GM19438 (cell line): Measurements from ENCODE around the gene HPS1.
"Not testable (repeated sequence)": the region's sequence is repeated elsewhere in the genome, so short reads cannot be mapped to it uniquely, and the experiment has no call there.

Source experiments
- ATAC-seq: cut with Tn5 transposase; IDR thresholded peaks from one replicate; pipeline ENCODE4 v1.9.1; 2021; ENCODE audit warnings: low read depth; ENCODE audit not compliant: unreplicated experiment

HPS1 gene

GRCh38 chr10:98397089-98397600 lies 49.6 kb downstream of the HPS1 start:
- no peak for ATAC-seq

DNA sequence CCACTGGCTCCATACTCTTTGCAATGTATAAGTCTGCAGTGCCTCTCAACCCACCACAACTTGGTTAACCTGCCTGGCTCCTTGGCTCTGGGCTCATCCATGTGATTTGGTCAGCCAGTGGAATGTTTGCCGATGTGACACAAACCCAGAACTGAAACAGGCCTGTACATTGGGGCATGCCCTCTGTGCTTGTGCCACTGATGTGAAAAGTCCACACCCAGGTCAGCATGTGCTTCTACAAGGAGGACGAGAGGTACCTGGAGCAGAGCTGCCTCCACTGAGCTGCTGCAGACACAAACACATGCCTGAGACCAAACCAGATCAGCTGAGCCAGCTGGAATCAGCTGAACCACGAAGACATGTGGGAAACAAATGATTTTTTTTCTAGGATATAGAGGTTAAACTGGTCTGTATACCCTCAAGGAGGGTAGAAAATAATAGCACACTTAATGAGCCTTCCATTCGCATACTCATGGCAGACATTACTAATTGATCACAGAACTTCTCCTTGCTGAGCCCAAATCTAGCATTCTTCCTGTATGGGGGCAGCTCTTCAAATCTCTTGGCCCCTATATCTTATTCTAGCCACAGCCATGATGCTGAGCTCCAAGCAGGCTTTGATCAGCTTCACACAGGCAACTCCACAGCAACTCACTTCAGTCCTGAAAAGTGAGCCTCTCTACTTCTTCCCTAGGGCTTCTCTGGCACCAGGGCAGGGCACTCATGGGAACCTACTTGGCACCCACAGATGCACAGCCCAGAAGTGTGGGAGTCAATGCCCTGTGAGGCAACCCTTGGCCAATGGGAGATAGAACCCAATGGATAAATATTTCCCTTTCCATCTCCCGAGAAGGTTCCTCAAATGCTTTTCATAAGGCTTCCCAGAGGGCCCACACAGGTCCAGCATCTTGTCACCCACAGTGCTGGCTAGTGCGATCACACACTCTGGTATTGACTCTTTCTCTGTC lies 50.4 kb downstream of the HPS1 start:
- ATAC-seq: no peak

GRCh38 chr10:98394851-98395440 lies 51.8 kb downstream of the HPS1 start:
- no peak for ATAC-seq

DNA sequence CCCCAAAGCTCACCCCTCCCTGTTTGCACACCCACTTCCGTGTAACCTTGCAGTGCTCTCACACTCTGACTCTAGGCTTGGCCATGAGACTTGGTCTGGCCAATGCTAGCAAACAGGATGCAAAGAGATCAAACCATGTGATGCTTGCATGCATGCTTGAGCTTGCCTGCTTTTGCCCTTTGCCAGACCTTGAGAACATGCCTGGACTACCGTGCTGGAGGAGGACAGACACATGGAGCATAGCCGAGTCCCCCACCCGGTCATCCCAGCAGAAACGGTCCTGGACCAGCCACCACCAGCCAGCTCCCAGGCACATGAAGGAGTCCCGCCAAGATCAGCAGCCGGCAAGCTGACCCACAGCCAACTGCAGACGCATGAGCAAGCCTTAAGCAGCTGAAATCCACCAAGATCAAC lies 55.1 kb downstream of the HPS1 start:
- peak; percentile 57 for ATAC-seq

DNA sequence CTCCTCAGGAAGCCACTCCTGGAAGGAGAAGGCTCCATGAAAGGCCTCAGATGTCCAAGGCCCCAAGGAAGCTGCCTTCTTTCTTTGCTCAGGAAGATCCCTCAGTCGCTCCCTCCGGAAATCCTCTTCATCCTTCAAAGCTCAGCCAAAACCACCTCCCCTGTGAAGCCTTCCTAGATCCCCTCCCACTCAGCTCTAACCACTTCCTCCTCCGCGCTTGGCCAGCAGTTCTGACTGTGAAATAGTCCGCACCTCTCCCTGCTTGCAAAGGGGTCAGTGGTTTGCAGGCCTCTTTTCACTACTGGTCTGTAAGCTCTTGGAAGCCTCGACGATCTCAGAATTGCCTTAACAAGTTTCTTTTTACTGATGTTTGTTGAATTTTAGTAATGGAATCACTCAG lies 55.7 kb downstream of the HPS1 start:
- ATAC-seq: peak; percentile 55

DNA sequence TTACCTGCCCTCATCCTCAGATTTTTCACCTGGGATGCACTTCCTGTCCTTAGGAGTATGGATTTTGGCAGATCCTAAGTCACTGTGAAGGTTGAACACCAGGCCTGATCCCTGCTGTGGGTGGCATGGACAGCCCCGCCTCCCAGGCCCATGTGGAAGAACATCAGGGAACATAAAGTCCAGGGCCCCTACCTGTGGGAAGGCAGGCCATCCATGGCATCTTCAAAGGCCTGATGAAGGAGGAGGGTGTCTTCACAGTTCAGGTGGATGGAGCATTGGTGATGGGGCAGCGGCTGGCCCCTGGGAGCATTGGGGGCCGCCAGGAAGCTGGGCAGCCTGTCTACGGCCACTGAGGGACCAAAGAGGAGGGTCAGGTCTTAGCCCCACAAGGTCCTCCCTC lies 56.3 kb downstream of the HPS1 start:
- no peak for ATAC-seq

GRCh38 chr10:98389398-98389797 lies 57.3 kb downstream of the HPS1 start:
- ATAC-seq: no peak

GRCh38 chr10:98388101-98388655 lies 58.6 kb downstream of the HPS1 start:
- ATAC-seq: no peak

- no peak for ATAC-seq
Measured at GRCh38 chr10:98384531-98385133, 62.1 kb downstream of the HPS1 start.

- ATAC-seq: no peak
Measured at GRCh38 chr10:98383869-98384268, 62.9 kb downstream of the HPS1 start.

- ATAC-seq: not testable (repeated sequence)
Measured at GRCh38 chr10:98383134-98383667, 63.5 kb downstream of the HPS1 start.

DNA sequence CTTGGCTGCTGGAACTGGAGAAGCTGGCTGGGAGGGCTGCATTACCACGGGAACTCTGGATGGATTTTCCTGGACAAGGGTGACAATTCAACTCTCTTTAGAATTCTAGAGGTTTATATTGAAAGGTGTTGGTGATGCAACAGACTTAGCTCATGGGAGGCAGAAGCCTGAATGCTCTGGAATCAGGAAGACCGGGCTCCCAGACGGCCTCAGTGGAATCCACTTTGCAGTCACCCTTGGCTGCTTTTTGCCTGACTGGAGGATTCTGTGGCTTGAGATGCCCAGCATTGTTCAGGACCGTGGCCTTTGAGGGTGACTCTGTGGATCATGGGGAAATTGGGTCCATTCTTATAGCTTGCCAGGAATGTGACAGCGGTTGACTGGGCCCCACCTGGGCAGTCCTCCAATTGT lies 64.0 kb downstream of the HPS1 start:
- no peak for ATAC-seq

- no peak for ATAC-seq
Measured at GRCh38 chr10:98380493-98381339, 66.0 kb downstream of the HPS1 start.

GRCh38 chr10:98378722-98379121 lies 68.0 kb downstream of the HPS1 start:
- no peak for ATAC-seq

GRCh38 chr10:98377536-98377935 lies 69.2 kb downstream of the HPS1 start:
- ATAC-seq: no peak

- ATAC-seq: no peak
Measured at GRCh38 chr10:98377001-98377400, 69.7 kb downstream of the HPS1 start.

DNA sequence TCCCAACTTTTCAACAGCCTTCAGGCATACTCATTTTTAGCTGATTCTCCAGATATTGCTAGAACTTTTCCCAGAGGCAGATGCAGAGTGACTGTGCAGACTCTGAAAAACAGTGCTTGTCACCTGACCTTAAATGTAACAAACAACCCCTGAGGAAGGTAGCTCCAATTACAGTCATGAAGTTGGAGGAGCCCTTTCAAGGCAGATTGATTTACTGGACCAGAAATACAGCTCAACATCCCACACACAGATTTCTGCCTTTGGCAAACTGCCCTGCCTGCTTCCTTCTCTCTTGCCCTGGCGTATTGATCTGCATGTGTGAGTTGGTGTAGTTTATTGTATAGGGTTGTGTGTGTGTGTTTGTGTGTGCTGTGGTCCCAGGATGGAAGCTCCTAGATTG lies 70.2 kb downstream of the HPS1 start:
- no peak for ATAC-seq

- no peak for ATAC-seq
Measured at GRCh38 chr10:98374217-98374985, 72.3 kb downstream of the HPS1 start.
